Measurements from ENCODE around the gene GJA8.
"Not testable (repeated sequence)": the region's sequence is repeated elsewhere in the genome, so short reads cannot be mapped to it uniquely, and the experiment has no call there.

GJA8 gene

GRCh38 chr1:147928236-147929132 lies 25.9 kb downstream of the GJA8 start, which contains the start of gene GPR89B:
GPR89B (plus strand) TSS chr1:147928420; CDS start chr1:147928537, 117 bp downstream.
- DNase-seq, result peak; percentile 95

DNA sequence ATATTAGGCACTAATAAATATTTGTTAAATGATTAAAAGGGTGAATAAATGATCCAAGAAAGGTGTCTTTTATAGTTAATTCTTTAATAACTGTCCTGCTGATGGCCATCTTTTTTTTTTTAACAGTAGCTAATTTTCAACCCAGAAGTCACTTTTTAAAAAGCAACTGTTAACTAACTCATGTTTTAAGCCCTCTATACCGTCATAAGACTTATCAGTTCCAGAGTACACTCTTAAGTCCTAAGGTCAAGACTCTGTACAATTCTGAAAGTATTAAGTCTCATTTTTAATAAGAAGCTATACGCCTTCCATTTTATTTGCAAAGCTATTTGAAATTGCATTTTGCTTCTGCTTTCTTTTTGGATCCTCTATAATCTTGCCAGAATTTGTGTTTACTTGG lies 28.5 kb downstream of the GJA8 start:
- not testable (repeated sequence) for DNase-seq

DNA sequence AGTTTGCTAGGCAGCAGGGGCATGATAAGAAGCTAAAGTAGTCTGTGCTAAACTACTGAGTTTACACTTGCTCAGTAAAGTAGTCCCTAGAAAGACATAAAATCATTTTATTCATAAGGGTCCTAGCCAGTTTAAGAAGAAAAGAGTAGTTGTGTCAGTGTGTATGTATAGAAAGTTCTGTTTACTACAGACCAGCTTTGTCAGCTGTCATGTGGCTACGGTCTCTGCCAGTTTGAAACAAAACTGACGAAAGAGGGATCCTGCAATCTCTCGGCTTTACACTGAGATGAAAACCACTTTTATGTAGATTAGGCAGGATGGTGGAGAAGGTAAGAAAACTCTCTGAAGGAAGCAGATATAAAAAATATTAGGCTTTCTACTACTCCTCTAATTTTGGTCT lies 32.7 kb downstream of the GJA8 start:
- DNase-seq, result not testable (repeated sequence)

DNA sequence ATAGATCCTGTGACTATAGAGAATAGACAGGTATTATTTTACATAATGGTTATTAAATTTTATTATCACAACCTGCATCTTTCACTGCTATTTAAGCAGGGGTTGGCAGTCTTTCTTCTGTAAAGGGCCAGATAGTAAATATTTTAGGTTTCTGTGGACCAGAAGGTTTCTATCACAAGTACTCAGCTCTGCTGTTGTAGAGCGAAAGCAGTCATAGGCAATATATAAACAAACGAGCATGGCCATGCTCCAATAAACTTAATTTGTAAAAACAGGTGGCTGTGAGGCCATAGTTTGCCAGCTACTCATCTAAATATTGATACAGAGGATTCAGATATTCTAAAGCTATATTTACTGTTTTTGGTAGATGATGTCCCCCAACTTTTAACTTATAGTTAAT lies 37.9 kb downstream of the GJA8 start:
- not testable (repeated sequence) for DNase-seq

DNA sequence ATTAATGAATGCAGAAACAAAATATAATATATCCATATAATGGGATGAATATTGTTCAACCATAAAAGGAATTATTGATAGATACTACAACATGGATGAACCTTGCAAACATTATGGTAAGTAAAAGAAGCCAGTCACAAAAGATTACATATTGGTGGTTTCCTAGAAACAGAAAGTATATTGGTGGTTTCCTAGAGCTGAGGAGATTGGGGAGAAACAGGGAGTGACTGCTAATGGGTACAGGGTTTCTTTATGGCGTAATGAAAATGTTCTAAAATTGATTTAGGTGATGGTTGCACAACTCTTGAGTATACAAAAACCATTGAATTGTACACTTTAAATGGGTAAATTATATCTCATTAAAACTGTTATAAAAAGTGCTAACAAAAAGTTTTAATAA lies 40.0 kb downstream of the GJA8 start:
- DNase-seq, result not testable (repeated sequence)

- not testable (repeated sequence) for DNase-seq
Observed at GRCh38 chr1:147949517-147949916, 46.9 kb downstream of the GJA8 start.

All from CD4-positive, alpha-beta T cell treated with Interleukin-10 for 1 hour (primary cell).